Activated CD4-positive, alpha-beta T cell treated with anti-CD3 and anti-CD28 coated beads for 4 hours (primary cell): ENCODE data around the gene MAPK8.
A peak's percentile ranks its signal among the peaks of the same experiment; 100 is the strongest.
"Not testable (repeated sequence)": the region's sequence is repeated elsewhere in the genome, so short reads cannot be mapped to it uniquely, and the experiment has no call there.

ENCODE experiments used
- DNase-seq, 2 donors: peaks; one replicate each; pipeline ENCODE4 v3.0.0-alpha.2; 2020

Gene MAPK8

DNA sequence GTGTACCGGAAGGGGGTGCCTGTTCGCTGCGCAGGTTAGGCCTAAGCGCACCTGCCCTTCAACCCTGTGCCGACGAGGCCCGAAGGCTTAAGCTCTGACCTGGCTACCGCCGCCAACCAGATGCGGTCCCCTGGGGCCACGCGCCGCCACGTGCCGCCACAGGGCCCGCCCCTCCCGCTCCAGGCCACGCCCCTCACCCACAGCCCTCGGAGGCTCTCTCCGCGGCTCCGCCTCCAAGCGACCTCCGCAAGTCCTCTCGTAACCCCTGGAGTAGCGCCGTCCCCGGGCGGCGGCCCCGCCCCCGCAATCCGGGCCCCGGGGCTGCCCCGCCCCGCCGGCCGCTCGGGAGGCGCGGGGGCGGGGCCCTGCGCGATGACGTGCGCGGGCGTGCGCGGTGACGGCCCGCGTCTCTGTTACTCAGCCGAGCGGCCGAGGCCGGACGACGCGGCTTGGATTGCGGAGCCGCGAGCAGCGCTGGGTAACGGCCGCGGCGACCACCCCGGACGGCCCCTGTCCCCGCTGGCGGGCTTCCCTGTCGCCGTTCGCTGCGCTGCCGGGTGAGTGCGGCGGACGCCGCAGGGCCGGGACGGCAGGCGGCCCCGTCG is at the start of gene MAPK8:
Gene MAPK8 (plus strand): TSS at position 413 of the 605 bp plus-strand sequence. CDS start 94,984 bp downstream, outside the sequence.
- DNase-seq: peak; percentile 92 to 93

DNA sequence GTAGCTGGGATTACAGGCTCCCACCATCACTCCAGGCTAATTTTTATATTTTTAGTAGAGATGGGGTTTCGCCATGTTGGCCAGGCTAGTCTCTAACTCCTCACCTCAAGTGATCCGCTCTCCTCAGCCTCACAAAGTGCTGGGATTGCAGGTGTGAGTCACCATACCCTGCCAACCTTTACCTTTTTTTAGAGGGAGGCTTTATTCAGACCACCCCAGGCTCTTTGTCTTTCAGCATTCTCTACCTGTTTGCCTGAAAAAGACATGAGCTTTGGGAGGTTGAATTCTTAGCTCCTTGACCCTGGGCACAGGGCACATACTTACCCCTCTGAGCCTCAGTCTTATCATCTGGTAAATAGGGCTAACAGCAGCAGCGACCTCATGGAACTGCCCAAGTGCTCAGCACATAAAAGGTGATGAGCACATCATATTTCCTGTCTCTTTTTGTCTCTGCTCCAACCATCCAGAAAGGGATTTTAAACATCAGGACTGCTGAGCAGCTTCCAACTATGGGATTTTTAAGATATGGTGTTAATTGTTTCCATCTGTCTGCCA is 49.0 kb upstream of the MAPK8 start:
- no peak for DNase-seq

DNA sequence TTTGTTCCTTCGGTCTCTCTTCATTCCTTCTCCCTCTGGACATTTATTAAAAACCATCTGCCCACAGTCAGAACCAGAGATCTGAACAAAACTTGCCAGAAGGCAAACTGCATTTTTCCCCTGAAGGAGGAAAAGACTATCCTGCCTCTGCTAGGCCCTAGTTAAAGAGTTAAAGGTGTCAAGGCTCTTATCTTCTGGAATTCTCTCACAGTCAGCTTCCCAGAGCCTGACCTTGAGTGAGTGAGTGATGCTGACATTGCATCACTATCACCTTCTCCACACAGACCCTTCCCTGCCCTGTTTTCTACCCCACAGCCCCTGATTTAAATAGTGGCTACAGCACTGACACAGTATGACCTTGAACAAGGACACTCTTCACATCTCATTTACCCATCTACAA is 48.4 kb upstream of the MAPK8 start:
- no peak for DNase-seq

DNA sequence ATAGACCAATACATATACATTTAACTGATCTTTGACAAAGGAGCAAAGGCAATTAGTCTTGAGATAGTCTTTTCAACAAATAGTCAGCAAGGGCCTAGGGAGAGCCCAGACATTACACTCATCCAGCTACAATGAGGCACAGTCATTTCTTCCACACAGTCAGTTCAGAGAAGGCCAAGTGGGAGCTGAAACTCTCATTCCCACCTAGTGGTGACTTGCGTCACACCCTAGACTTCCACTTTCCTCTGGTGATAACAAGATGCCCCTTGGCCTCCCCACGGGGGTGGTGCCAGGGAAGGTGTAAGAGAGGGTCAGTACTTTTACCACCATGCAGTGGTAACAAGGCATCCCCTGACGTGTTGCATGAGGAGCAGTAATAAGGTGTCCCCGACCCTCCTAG is 39.9 kb upstream of the MAPK8 start:
- no peak for DNase-seq

DNA sequence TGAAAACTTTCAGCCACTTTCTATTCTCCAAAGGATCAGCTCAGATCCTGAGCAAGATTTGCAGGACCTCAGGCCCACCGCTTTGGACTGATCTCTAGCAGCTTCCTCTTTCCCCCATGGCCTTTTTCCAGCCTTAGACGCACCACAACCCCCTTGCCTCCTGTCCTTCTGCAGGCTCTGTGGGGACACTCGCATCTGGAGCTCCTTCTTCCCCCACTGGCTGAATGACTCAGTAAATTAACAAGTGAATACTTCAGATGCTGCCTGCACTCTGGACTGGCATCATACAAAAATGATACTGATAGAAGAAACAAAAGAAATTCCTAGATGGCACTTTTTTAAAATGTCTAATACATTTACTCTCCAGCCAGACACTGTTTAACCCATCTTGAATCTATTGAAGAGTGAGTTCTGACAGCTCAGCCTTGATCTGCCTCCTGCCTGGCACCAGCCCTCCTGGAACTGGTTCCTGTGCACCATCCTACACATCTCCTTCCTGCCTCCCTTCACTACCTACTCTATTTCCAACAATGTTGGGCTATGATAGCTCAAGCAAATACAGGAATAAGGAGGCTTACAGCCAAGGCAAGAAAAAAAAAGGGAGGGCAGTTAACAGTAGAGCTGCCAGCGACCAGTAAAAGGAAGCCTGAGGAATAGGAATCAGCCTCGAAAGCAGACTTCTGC is 35.3 kb upstream of the MAPK8 start:
- DNase-seq: no peak

DNA sequence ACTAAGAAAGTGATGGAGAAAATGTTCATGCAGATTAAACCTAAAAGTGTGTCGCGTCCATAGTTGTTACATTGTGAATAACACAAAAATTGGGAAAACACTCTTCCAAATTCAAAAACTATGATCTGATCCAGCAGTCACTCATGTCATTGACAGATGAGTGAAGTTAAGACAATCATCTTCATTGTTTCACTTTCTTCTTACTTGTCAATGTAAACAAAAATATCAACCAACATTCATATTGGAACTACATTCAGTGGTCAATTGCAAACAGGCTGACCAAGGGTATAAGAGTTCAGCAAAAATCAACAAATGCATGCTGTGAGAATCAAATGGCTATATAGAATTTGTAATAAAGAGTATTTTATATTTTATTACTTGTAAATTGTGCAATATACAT is 33.8 kb upstream of the MAPK8 start:
- no peak for DNase-seq

DNA sequence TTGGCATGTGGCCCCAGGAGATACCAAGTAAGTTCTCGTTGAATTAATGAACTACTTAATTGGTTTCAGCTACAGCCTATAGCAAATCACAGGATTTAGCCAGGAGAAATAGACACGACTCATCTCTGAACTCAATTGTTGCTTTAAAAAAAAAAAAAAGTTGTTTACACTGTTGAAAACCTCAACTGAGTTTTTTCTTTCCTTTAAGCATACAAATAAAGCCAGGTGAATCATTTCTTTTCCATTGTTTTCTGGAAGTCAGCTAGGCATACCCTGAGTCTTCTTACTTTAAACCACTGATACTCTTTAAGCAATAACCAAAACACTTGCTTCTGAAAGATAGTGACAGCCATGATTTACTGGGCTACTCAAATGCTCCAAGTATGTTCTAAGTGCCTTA is 32.7 kb upstream of the MAPK8 start:
- no peak for DNase-seq

DNA sequence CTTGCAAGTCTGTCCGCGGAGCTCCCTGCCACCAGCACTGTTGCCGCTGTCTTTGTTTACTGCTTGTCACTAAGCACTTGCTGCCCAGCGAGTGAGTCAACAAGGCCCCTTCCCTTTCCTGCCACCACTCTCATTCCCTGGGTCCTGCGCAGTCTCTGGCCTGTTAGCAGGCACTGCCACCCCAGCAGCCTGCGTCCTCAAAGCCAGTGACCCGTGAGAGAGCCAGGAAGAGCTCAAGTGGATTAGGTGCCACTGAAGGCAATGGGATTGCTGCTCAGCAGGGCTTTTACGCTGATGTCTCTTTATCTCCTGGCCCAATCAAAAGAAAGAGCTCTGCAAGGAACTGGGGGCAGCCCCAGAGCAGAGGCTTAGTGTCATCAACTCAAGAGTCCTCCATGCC is 31.8 kb upstream of the MAPK8 start, which contains the start of gene FRMPD2:
Gene FRMPD2 (minus strand): TSS at position 61 of the 400 bp plus-strand sequence. CDS start 129 bp downstream, outside the sequence.
- no peak for DNase-seq

DNA sequence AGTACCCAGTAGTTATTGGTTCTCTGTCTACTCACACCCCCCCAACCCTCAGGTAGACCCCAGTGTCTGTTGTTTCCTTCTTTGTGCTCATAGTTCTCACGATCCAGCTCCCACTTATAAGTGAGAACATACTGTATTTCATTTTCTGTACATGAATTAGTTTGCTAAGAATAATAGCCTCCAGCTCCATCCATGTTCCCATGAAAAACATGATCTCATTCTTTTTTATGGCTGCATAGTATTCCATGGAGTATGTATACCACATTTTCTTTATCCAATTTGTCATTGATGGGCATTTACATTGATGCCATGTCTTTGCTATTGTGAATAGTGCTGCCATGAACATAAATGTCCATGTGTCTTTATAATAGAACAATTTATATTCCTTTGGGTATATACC is 29.4 kb upstream of the MAPK8 start:
- no peak for DNase-seq

DNA sequence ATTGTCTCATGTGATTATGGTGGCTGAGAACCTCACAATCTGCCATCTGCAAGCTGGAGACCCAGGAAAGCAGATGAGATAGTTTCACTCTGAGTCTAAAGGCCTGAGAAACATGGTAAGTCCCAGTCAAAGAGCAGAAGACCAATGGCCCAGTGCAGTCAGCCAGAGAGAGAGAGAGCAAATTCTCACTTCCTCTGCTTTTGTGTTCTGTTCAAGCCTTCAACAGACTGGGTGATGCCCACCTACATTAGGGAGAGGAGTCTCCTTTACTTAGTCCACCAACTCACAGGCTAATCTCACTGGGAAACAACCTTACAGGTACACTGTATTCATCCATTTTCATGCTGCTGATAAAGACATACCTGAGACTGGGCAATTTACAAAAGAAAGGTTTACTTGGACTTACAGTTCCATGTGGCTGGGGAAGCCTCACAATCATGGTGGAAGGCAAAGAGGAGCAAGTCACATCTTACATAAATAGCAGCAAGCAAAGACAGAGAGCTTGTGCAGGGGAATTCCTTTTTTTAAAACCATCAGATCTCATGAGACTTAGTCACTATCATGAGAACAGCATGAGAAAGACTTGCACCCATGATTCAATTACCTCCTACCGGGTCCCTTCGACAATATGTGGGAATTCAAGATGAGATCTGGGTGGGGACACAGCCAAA is 27.3 kb upstream of the MAPK8 start:
- no peak for DNase-seq

DNA sequence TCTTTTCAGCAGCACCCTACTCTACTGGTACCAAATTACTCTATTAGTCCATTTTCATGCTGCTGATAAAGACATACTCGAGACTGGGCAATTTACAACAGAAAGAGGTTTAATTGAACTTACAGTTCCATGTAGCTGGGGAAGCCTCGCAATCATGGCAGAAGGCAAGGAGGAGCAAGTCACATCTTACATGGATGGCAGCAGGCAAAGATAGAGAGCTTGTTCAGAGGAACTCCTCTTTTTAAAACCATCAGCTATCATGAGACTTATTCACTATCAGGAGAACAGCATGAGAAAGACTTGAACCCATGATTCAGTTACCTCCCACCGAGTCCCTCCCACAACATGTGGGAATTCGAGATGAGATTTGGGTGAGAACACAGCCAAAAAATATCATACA is 24.8 kb upstream of the MAPK8 start:
- DNase-seq: not testable (repeated sequence)

DNA sequence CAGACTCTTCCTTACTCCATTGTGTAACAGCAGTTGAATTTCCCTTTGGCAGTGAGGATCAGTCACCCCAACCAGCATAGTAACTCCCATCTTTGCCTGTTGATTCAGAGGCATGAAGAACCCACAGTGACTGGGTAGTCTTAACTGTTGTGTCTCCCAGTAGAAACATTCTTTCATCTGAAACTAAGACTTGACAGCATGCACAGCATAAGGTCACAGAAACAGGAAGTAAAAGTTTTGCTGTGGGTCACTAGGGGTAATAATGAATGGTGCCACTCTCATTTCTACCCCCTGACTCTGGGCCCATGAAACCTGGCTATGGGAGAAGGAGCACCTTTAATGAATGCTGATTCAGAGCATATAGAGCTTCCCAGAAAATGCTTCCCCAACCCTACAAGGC is 23.6 kb upstream of the MAPK8 start:
- DNase-seq: no peak

DNA sequence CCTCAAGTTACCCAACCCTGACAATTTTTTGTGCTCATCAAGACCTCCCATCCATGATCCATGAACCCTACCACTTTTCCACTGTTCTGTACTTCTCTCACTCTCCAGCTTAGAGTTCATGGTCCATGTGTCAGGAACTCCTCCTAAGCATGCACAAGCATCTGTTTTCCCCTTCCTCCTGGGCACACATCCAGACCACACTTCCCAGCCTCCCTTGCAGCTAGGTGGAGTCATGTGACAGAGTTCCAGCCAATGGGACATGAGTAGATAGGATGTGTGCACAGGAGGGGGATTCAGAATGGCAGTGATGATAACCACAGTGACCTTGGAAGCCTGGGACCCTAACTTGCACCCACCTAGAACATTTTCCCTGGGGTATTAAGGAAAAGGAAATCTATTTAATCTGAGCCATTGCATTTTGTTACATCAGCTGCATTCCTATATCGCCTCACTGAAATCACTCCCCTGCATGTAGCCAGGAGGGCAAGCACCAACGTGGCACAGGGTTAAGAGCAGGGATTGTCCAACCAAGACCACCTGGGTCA is 22.4 kb upstream of the MAPK8 start:
- DNase-seq: no peak

DNA sequence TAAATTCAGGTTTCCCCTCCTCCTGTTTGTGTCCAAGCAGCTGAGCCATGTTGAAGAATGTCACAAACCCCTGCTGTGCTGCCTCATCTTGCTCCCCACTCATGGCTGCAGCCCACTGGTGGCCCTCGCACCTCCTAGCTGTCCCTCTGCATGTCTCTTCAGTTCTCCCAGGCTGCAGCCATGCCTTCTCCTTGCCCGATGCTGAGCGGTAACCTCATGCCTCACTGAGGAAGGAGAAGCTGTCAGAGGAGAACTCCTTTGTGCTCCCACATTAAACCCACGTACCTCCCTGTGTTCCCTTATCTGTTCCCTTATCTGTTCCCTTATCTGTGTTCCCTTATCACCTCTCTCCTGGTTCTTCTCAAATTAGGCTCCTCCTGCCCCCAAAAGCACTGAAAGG is 21.7 kb upstream of the MAPK8 start:
- no peak for DNase-seq

DNA sequence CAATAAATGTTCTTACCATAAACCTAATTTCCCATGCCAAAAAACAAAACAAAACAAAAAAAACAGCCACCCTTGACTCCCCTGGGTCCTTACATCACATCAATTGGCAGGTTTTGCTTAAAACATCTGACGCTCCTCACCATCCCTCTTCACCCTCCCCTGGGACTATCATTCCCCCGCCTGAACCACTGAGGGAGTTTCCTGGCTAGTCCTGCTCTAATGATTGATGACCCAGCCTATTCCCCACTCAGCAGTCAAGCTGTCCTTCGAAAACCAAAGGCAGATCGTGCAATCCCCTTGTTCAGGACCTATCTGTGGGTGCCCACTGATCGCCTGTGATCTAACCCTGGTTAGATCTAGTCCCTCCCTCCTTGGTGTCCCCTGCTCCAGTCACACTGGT is 20.8 kb upstream of the MAPK8 start:
- no peak for DNase-seq

DNA sequence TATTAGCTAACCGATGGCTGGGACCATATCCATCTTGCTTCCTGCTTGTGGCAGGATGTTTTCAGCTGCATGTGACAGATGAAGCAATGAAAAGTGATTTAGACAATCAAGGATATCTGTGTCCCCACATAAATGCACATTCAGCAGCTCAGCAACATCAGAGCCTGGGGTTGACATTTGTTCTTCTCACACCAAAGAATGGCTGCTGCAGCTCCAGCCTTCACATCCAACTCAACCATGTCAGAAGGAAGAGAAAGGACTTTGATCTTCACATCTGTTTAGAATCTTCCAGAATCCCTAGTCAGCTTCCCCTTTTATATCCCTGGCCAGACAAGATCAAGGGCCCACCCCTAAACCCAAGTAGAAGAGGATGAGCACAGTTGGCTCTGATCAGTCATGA is 20.1 kb upstream of the MAPK8 start:
- DNase-seq: no peak

DNA sequence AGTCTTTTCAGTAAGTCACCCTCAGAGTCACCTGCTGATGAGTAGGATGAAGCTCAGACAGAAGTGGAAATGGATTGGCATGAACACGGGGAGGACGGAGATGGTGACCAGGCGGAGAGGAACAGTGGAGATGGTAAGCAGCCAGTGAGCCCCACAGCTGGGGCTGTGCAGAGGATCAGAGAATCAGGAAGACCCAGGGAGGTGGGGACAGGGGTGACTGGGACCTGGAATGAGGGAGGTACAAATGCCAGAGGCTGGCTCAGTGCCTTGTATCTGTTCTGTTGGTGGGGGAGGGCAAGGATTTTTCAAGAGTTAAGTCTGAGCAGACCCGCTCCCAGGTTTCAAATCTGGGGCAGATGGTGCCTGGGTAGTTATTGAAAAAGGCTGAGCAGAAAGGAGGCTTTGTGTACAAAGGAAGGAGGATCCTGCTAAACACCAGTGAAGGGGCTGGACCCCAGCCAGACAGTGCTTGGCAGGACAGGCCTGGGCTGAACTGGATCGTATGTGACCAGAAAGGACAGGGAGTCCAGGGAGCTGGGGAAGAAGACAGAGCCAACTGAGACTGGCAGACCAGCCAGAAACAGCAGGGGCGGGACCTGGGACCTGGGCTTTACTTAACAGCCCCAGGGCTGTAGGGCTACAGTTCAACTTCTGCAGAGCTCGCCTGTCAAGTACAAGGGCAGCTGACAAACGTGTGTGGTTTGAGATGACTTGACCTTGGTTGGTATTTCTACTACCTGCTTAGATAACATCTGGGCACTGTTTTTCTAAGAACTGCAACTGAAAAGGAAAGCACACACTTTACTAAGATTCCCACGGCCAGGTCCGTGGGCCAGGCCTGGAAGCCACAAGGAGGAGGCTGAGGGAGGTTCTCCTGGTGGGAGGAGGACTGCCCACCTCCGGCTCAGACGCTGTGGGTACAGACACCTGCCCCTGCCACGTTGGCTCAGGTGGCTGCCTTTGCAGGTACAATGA is 18.8 kb upstream of the MAPK8 start:
- no peak for DNase-seq

DNA sequence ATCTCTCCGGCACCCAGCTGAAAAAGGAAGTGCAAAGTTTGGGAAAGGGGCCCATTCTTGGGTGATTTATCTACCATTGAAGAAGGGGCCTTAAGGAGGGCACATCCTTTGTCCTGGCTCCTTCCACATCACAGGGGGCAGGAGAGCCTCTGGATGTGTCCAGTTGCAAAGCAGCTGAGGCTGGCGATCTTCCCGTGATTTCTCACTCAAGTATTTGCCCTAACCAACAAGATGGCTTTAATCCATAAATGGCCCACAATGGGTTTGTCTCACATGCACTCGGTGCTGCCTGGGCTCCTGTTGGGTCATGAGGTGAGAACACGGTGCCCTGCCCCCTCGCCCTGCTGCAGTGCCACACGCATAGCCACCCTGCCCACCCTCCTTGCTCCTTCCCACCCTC is 17.8 kb upstream of the MAPK8 start:
- DNase-seq: no peak

DNA sequence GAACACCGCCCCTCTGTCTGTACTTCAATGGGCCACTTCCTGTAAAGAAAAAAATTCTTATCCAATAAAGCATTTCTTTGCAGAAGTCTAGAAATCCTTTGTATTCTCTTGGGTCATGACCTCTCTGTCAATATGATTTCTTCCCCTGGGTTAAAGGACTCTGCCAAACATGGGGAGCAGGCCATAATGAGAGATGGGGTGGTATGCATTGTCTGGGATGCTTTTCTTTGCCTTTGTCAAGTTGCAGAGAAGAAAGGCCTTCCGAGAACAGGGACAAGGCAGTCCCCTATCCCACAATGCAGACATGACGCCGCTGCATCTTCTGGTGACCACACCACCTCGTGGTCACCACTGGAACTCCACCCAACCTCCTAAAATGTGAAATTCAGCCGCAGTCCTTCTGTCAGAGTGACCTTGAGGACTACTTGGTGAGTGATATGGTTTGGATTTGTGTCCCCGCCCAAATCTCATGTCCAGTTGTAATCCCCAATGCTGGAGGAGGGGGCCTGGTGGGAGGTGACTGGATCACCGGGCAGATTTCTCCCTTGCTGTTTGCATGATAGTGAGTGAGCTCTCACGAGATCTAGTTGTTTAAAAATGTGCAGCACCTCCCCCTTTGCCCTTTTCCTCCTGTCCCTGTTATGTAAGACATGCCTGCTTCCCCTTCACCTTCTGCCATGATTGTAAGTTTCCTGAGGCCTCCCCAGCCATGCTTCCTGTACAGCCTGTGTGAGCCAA is 16.8 kb upstream of the MAPK8 start:
- DNase-seq: peak; percentile 19 to 30

DNA sequence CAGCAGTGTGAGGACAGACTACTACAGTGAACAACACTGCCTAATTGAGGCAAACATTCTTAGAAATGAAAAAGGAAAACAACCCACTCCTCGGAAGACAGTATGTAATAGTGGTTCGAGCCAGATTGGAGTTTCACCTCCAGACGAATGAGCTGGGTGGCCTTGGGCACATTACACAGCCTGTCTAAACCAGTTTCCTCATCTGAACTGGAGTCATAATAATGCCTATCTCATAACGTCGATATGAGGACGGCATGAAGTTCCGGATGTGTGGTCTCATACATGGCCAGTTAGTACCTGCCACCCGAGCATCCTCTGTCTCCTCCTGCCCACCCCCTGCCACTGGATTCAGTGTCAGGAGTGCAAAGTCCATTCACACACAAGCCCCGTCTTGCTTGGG is 16.2 kb upstream of the MAPK8 start:
- no peak for DNase-seq

DNA sequence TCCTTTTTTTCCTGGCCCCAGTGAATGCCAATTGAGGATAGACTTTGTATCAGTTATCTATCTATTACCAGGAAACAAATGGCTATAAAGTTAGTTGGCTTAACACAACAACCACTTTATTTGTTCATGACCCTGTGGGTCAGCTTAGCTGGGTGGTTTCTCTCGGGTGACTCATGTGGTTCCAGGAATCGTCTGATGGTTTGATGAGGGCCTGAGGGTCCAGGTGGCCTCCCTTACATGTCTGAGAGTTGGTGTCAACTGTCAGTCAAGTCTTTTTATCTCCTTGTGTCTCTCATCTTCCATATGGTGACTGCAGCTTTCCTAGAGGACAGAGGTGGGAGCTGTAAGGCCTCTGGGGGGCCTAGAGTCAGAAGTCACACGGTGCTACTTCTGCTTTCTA is 15.3 kb upstream of the MAPK8 start:
- no peak for DNase-seq

DNA sequence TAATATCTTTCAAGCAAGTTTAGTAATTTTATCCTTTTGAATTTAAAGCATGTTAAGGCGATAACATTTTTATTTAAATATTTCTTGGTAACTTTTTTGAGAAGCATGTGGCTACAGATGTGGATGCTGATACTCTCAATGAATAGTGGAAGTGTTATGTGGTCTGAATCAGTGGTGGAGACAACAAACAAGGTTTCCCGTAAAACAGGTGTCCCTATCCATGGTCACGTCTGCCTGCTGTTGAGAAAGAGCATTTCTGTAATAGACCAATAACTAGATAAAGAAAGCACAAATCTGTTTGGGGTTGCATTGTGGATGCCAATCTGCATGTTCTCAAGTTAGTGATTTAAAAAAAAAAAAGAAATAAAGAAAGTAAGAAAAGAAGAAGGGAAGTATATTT is 13.9 kb upstream of the MAPK8 start:
- no peak for DNase-seq
